HG03565 (cell line): ENCODE results near the gene RIIAD1.

Experiments used
- ATAC-seq: cut with Tn5 transposase; IDR thresholded peaks from one replicate; pipeline ENCODE4 v1.9.1; 2021; ENCODE audit warnings: mild to moderate bottlenecking, moderate library complexity; ENCODE audit not compliant: unreplicated experiment

RIIAD1 gene

DNA sequence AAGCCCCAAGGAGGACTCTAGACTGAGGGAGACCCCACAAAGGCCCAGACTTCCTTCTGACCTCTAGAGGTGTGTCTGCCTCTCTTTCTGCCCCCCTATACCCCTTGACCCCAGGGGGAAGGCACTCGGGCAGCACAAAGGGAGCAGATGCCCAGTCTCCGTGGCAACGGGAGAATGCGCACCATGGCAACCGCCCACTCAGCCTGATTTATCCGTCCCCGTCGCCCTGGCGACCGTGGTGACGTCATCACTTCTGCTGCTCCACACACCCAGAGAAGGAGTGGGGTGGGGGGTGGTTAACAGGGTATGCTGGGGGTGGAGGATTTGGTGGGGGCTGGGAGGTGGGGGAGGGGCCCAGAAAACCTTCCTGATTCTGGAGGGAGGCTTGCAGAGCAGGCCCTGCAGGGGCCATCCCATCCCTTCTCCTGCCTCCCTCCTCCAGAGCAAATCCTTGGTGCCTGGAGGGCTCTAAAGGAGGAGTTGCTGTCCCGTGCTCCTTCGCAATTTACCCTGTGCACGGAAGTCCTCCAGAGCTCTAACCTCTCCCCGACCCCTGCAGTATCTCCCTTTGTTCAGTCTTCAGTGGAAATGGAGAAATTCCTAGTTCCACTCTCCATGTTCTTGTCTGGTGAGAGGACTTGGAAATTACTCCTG lies 11.0 kb upstream of the RIIAD1 start:
- ATAC-seq = no peak

GRCh38 chr1:151711044-151711800 lies 10.1 kb upstream of the RIIAD1 start:
- no peak for ATAC-seq

GRCh38 chr1:151711951-151712350 lies 9.4 kb upstream of the RIIAD1 start:
- ATAC-seq = no peak

- ATAC-seq = no peak
Observed at GRCh38 chr1:151713044-151713443, 8.3 kb upstream of the RIIAD1 start.

DNA sequence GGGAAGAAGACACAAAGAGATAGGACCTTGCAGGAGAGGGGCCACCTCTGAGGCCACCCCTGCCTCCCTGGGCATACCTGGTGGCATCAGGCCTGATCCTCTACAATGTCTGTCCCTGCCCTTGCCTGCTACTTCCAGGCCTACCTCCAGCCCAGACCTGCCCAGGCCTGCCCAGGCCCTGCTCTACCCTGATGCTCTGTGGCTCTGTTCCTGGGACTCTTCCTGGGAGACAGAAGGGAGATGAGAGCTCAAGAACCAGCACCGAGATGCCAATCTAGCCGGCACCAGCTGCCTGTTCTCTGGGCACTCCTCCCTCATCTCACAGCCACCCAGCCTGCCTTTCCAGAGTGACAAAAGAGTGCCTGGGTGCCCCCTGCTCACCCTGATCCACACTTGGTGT lies 7.4 kb upstream of the RIIAD1 start:
- no peak for ATAC-seq

- ATAC-seq = no peak
Observed at GRCh38 chr1:151714820-151715725, 6.2 kb upstream of the RIIAD1 start.

DNA sequence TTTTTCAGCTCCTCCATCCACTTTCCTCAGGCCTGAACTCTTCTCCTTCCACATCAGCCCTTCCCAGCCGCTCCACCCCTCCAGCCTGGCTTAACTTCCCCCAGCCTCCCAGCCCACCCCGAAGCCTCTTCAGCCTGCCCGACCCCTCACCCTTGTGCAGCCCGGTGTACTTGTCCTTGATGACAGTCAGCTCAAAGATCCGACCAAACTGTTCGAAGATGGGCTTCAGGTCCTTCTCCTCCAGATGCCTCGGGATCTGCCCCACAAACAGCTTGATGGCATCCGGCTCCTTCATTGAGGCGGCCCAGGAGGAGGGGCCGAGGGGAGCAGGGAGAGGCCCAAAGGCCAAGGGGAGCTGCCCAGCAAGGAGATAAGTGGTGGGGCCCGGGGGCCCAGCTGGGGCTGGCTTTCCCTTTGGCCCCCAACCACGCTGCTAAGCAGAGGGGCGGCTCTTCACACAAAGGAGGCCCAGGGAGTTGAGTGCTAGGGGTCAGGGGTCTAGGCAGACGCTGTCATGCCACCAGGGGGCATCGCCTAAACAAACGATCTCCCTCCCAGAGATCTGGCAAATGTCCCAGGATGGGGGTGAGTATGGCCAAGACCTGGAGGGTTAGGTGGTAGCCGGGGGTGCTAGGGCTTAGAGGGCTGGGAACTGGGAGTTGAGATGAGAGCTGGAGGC lies 5.5 kb upstream of the RIIAD1 start:
- no peak for ATAC-seq

DNA sequence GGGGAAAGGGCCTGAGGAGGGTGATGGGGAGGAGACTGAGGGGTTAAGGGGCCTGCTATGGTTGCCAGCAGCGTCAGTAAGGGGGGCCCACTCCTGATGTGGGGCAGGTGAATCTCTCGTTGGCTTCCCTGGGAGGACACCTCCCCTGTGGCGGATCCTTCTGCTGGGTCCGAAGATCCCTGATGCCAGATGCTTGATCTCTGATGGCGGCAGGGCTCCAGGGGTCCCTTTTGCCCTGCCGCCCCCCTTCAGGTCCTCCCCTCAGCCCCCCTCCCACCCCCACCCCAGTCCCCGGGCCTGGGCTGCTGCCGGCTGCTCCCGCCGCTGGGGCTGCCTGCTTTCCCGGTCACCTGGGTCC lies 4.9 kb upstream of the RIIAD1 start:
- no peak for ATAC-seq

DNA sequence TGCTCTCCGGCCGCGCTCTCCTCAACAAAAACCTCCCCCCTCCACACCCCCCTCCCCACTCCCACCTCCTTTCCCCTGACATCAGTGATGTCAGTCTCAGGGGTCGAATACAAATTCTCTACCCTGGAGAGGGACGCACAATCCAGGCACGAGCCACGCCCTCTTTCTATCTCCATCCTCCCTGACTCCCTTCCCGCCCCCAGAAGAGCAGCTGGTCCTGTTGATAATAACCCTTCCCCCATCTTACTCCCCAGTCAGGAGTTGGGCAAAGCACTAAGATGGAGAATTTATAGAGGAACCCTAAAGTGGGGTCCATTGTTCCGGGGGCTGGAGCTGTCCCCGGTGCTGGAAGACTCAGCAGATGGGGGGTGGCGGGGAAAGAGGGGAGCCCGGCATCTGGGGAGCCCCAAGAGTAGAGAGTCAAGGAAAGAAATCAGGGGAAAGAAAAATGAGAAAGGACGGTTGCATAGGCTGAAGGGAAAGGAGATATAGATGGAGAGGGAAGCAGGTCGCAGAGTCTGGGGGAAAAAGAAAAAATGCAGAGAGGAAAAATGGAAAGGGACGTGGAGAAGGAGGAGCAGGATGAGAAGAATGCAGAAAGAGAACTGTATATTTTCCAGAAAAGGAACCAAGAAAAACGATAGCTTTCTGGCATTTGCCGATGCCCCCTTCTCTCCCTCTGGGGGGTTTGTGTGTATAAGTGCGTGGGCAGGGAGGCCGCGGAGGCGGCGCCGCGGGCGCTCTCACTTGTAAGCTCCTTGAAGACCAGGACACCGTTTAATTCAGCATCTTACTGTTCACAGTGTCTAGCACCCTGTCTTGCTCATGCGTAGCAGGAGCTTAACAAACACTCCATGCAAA lies 4.3 kb upstream of the RIIAD1 start, which contains the start of gene CELF3:
Gene CELF3 (minus strand): TSS at position 33 of the 861 bp plus-strand sequence. CDS start 783 bp downstream, outside the sequence.
- ATAC-seq = no peak

GRCh38 chr1:151718011-151718431 lies 3.3 kb upstream of the RIIAD1 start:
- ATAC-seq = no peak

GRCh38 chr1:151718666-151719065 lies 2.7 kb upstream of the RIIAD1 start:
- ATAC-seq = no peak

DNA sequence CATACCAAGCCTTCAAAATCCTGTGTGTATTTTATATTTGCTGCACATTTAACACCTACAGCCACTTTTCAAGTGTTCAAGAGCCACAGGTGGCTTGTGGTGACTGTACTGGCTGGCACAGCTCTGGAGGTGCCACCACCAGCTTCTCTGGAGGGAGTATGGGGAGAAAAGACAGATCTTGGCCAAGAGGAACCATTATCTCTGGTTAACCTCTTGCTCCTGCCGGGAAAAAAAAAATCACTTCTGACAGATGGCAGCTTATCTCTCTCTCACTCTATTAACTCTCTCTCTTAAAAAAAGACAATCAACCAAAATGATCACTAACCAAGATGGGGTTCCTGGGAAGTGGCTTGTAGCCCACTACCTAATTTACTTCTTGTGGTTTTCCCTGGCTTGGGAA lies 1.2 kb upstream of the RIIAD1 start:
- no peak for ATAC-seq

DNA sequence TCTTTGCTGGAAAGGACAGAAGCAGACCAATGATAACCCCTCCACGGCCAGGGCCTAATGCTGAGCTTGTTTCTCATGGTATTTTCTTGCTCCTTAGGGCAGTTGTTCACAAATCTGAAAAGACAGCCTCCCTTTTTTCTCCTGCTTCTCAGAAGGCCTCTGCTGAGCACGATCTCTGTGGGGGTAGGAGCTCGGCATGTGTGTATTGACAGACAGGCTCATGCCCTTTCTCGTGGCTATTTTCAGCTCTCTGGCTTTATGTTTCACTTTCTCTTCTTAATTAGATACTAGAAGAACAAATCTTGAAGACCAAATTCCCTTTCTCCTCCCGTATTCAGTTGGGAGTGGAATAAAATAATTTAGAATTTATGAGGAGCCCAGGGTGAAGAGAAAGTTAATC lies 768 bp upstream of the RIIAD1 start:
- no peak for ATAC-seq

GRCh38 chr1:151721788-151722510 lies 627 bp downstream of the RIIAD1 start:
- ATAC-seq = no peak

- no peak for ATAC-seq
Observed at GRCh38 chr1:151723726-151724370, 2.5 kb downstream of the RIIAD1 start.

- no peak for ATAC-seq
Observed at GRCh38 chr1:151728151-151729054, 7.1 kb downstream of the RIIAD1 start.

DNA sequence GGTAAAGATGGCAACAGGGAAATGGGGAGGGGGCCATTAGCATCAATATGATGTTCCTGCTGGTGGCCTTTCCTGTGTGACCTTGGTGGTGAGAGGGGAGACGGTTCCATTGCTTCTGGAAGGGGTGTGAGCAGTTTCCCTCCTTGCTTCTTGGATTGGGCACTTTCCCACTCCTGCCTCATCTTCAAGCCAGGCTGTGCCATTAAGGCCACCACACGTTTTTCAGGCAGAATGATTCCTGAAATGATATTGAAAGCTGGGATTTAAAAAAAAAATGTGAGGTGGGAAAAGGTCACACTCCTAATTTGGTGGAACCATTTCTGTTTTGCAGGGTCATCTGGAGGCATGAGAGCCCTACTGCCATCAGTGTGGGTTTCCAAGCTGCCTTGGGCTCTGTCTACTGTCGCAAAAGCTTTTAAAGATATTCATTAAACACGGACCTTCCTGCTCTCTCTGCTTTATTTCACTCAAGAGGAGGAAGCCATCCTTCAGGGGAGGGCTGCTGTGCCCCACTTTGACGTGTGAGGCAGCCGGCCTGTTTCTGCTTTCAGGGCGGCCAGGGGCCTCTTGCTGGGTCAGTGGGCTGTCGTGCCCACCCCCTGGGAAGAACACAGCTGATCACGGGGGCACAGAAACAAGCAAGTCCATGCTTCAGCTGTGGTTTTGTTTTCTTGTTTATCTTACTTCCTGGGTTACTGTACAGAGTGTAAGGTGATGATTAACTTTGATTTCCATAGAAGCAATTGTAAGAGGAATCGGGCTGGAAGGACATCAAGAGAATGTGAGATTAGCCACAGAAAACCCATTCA lies 8.0 kb downstream of the RIIAD1 start:
- no peak for ATAC-seq
